AG08396 (cell line): Measurements from ENCODE around the gene KCNJ14.
"Not testable (repeated sequence)": the region's sequence is repeated elsewhere in the genome, so short reads cannot be mapped to it uniquely, and the experiment has no call there.

ENCODE experiments used
- DNase-seq: peaks from one replicate; pipeline ENCODE4 v3.0.0; 2012; ENCODE audit warnings: low spot score, mixed read lengths

KCNJ14 gene

DNA sequence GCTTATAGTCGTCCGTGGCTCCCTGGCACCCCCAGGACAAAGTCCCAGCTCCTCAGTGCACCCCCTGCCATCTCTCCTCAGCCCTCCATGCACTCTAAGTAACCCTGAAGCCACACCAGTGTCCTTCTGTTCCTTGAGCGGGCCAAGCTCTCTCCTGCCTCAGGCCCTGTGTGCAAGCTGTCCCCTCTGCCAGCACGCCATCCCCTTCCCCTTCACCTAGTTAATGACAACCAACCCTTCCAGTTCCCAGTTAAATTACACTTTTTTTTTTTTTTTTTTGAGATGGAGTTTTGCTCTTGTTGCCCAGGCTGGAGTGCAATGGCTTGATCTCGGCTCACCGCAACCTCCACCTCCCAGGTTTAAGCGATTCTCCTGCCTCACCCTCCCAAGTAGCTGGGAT is 33.1 kb downstream of the KCNJ14 start:
- DNase-seq: not testable (repeated sequence)

DNA sequence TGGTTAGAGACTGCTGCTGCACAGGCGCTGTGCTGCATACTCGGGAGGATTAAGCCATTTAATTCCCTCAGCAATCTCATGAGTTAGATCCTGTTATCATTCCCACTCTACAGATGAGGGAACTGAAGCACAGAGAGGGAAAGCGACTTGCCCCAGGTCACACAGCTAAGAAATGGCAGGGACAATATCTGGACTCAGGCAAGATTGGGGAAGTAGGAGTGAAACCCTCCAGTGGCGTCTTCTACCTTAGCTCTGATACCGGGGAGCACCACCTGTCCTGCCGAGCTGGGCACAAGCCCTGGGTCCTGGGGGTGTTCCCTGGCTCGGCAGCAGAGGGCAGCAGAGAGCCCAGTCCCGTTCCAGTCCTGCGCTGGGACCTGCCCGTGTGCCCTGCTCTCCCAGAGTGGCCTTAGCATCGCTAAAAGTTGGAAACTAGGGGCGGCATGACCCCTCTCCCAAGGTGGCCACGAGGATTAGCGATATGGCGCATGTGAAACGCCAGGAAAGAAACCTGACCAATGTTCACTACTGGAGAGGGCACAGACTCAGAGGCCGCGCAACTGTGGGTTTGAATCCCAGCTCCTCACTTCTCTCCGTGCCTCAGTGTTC is 34.3 kb downstream of the KCNJ14 start:
- DNase-seq: peak; percentile 85

DNA sequence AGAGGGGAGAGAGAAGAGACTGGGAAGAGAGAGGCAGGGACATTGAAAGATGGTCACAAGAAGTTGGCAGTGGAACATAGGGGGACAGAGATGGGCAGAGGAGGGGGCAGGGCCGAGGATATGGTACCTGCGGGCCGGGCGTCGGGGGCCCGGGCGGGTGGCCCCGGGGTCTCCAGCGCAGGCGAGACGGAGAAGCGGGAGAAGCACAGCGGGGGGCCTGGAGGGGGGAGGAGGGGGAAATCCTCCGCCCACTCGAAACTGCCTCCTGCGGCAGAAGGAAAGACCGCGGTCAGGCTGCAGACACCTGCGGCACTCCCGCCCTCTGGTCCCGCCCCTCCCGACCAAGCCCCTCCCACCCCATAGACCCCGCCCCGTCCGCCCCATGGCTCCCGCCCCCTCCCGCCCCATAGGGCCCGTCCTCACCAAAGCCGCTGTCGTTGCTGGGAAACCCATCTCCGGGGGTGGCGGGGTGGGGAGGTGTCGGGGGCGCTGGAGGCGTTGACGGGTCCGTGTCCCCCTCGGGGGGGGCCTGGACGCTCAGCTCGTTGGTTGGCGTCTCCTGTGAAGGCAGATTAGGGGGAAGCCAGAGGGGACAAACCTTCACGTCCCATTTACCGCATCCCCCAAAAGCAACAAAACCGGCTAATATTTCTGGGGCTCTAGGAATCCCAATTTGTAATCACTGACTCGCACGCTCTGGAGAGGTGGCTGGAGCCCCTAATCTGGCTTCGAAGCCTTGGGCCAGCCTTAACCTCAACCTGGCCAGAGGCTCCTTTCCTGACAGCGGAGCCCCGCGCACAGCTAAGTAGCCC is 35.8 kb downstream of the KCNJ14 start:
- peak; percentile 65 for DNase-seq

DNA sequence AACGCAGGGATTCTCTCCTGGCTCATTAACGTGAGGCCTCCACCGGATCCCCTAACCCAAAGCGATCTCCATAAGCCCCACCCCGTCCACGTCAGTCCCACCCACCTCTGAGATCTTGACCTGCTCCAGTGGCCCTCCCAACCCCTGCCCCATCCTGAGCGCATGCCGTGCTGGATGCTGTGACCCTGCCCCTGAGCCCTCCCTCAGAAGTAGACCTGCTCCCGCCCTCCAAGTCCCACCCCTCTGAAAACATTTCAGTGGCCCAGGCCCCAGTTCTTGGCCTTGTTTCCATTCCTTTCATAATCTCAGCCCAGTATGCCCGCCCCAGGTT is 36.4 kb downstream of the KCNJ14 start:
- DNase-seq: no peak

DNA sequence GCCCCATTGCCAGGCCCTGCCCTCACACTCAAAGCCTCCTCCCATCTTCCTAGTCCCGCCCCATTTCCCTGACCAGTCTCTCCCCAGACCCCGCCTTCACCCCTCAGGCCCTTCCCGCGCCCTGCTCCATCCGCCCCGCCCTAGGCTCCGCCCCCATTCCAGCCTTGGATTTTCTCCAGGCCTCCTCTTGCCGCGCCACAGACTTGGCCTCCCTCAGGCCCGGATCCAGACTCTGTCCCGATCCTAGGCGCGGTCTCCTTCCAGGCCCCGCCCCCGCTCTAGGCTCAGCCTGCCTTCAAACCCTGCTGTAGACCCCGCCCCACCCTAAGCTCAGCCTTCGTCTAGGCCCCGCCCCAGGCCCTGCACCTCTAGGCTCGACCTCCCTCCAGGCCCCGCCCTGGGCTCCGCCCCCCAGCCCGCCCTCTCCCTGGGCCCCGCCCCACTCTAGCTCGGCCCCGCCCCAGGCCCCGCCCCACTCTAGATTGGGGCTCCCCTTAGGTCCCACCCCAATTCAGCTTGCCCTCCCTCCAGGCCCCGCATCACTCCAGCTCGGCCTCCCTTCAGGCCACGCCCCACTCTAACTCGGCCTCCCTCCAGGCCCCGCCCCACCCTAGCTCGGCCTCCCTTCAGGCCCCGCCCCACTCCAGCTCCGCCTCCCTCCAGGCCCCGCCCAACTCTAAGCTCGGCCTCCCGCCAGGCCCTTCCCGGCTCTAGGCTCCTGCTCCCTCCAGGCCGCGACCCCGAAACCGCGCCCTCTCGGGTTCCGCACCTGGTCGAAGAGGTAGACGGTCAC is 37.7 kb downstream of the KCNJ14 start:
- DNase-seq: peak; percentile 99

DNA sequence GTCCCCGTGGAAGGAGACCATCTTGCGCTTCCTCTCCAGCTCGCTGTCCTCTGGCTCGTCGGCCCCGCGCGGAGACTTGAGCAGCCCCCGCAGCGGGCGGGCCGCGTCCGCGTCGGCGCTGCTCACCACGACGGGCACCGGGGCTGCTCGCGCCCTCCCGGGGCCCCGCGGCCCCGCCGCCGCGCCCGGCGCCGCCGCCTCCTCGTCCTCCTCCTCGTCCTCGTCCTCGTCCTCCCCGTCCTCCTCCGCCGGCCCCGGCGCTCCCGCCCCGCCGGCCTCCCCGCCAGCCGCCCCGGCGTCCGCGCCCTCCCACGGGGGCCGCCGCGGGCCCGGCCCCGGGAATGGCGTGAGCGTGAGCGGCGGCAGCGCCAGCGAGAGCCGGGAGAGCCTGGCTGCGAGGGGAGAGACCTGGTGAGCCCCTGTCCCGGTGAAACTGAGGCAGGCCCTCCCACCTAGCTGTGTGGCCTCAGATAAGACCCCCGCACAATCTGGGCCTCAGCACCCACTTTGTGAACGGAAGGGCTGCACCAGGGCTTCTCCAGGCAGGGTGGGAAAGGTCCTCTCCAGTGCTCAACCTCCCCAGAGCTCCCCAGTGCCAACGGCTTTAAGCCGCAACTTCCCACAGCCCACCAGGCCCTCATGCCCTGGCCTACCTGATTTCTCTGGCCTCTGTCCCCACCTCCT is 38.5 kb downstream of the KCNJ14 start:
- no peak for DNase-seq

DNA sequence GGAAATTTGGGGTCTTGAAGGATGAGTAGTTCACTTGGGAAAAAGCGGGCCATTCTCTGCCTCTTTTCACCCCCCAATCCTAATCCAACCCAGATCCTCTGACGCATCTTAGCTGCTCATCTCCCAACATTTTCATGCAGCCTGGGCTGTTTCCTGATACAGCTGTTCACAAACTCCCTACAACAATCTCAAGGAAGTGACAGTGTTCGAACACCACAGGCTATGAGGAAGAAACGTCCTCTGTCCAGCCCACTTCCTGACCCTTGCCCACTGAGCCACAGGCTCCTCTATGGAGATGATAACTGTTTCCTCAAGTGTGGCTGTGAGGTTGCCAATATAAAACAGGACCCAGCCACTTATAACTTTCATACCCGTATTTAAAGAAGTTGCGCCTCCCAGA is 40.0 kb downstream of the KCNJ14 start:
- no peak for DNase-seq

DNA sequence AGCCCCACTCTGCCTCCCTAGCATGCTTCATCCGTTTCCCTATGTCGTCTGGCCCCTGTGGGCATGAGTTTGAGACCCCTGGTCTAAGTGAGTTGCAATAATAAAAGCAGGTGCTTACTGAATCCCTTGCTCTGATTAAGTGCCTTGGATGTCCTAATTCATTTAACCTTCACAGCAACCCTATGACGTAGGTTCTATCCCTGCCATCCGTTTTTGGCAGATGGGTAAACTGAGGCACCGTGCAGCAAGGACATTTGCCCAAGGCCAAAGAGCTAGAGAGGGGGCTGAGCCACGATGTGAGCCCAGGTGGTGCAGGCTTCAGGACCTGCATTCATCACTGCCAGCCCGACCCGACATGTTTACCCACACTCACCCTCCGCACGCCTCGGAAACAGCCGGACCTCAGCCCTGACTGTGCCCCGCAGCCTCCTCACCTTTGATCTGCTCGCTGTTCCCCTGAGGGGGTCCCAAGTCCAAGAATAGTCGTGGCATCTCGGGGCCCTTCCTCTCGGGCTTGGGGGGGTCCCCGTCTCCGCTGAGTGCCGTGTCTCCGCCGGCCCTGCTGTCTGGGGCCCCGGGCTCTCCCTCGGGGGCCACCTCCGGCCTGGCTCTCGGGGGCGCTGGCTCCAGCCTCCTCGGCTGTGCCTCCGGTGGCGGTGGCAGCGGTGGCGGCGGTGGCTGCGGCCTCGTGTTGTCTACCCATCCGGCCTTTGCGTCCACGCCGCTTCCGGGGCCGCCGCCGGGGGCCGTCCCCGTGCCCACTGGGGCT is 41.8 kb downstream of the KCNJ14 start:
- no peak for DNase-seq

DNA sequence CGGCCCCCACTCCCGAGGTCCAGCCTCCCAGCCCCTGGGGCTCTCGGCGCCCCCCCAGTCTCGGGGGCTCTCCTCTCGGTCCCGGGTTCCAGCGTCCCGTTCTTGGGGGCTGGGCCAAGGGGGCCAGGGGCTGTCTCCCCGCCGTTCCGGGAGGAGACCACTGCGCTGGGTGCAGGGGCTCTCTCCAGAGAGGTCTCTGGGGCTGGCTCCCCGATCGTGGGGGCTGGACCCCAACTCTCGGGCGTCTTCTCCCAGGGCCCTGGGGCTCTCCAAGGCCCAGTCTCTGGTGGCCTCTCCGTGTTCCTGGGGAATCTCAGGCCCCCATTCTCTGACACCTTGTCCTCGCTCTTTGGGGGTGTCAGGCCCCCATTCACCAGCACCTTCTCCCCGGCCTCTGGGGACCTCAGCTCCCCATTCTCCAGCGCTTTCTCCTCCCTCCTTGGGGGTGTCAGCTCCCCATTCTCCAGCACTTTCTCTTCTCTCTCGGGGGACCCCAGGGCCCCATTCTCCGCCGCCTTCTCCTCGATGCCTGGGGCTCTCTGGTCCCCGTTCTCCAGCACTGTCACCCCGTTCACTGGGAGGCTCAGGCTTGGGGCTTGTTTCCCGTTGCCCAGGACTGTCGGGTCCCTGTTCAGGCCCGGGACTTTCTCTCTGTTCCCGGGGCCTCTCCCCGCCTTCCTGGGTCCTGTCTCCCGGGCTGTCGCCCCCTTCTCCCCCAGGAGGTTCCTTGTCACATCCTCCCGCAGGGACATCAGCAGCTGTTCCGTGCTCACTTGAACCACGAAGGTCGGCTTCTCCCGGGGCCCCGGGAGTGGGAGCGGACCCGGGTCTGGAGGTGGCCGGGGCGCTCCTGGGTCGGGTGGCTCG is 42.6 kb downstream of the KCNJ14 start:
- no peak for DNase-seq

DNA sequence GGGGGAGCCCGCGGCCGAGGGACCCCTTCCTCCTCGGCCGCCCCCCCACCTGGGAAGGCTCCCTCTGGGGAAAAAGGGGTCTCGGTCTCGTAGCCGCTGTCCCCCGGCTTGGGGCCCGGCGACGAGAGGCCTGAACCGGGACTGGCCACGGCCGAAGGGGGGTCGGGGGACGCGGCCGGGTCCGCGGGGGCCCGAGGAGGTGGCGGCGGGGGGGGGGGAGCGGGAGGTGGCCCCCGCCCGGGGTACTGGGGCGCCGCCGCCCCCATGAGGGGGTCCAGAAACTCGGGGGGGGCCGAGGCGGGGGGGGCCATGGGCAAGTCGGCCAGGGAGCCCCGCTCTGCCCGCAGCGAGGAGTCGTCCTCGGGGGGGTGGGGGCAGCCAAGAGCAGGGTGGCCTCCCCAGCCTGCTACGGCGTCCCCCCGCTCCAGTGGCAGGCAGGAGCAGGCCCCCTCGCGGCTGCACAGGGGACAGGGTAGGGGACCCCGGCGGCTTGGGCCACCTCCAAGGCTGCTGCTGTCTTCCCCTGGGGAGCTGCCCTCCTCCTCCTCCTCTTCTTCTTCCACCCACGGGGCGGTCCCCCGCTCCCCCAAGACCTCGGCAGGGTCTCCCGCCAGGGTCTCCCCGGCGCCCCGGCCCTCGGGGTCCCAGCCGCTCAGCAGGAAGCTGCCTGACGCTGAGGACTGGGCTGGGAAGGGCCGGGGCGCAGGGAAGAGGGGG is 43.4 kb downstream of the KCNJ14 start:
- DNase-seq: no peak

DNA sequence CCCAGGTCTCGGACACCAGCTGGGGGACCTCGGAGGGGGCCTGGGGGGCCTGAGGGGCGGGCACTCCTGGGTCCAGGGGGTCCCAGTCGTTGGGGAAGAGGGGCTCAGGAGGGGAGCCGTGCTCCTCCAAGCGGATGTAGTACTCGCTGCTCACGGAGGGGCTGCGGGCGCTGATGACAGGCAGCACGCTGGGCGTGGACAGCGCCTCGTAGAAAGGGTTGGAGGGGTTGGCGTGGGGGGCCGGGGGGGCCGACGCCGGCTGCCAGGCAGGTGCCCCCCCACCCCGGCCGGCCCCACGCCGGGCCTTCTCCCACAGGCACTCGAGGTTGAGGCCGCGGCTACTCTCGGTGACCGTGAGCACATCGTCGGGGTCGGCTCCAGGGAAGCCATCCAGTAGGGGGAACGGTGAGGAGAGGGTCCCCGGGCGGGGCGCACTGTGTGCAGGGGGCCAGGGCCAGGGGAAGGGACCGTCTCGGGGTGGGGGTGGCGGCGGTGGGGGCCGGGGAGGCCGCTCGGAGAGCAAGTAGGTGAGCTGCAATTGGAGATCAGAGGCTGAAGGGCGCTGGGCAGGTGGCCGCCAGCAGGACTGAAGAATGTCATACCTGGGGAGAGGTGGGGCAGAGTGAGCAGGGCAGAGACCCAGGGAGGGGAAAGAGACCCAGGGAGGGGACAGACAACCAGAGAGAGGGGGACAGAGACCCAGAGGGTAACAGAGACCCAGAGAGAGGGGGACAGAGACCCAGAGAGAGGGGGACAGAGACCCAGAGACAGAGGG is 44.1 kb downstream of the KCNJ14 start:
- DNase-seq: no peak

DNA sequence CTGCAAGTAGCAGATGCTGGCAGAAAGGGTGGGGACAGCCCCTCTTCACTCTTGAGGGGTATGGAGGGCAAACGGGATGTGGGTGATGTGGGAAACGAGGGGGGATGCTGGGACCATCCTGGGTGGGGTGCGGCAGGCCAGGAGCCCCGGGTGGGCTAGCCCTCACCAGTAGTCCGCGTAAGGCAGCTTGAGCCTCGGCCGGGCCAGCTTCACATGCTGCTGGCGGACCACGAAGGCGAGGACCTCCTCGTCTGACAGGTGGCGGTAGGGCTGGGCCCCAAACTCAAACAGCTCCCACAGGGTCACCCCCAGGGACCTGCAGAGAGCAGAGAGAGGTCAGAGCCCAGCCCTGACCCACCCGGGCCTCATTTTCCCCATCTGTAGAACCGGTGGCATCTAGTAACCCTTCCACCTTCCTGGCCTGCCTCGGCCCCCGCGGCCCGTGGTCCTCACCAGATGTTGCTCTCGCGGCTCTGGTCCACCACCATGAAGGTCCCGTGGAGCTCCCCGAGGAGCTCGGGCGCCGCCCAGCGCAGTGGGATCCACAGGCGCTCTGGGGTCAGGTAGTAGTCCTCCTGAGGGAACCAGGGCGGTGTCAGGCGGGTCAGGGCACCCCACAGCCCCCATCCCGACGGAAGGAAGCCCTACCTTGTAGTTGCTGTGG is 45.6 kb downstream of the KCNJ14 start:
- no peak for DNase-seq

DNA sequence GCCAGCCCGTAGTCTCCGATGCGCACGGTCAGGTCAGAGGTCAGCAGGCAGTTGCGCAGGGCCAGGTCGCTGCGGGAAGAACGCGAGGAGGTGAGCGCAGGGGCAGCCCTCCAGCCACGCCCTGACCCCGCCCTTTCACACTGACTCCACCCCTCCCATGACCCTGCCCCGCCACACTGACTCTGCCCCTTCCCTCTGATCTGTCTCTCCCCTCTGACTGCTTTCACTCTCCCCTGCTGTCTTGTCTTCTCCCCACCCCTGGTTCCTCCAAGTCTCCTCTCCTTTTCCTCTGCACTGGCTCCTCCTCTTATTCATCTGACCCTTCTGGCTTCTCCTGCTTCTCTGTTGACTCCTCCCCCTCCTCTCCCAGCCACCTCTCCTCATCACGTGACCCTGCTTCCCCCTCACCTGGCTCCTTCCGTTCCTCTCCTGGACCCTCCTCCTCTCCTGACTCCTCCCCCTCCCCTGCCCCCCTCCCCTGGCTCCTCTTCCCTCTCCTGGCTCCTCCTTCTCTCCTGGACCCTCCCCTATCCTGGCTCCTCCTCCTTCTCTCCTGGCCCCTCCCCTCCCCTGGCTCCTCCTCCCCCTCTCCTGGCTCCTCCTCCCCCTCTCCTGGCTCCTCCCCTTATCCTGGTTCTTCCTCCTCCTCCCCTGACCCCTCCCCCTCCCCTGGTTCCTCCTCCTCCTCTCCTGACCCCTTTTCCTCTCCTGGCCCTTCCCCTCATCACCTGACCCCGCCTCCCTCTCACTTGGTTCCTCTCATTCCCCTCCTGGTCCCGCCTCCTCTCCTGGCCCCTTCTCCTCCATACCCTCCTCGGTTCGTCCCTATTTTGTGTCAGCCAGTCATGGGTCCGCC is 46.3 kb downstream of the KCNJ14 start:
- no peak for DNase-seq

DNA sequence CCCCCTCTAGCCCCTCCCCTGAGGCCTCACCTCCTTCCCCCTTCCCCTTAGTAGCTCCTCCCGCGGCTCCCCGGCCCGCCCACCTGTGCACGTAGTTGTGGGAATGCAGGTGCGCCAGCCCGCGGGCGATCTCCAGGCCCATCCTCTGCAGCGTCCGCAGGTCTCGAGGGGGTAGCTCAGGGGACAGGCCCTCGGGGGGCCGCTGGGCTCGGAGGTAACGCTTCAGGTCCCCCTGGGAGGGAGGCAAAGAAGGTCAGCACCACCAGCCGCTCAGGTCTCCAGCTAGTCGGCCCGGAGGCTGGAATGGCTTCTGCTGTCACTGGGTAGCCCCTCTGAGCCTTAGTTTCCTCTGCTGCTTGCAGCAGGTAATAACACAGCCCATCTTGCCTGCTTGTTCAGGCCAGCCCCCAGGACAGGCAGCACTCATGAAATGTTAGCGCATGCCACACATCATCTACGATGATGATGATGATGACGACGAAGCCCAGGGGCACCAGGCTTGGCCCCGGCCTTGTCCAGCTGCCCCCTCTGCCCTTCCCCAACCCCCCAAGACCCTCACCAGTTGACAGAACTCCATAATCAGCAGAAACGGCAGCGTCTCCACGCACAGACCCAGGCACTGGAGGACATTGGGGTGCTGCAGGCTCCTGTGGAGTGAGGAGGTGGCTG is 47.1 kb downstream of the KCNJ14 start:
- DNase-seq: no peak

DNA sequence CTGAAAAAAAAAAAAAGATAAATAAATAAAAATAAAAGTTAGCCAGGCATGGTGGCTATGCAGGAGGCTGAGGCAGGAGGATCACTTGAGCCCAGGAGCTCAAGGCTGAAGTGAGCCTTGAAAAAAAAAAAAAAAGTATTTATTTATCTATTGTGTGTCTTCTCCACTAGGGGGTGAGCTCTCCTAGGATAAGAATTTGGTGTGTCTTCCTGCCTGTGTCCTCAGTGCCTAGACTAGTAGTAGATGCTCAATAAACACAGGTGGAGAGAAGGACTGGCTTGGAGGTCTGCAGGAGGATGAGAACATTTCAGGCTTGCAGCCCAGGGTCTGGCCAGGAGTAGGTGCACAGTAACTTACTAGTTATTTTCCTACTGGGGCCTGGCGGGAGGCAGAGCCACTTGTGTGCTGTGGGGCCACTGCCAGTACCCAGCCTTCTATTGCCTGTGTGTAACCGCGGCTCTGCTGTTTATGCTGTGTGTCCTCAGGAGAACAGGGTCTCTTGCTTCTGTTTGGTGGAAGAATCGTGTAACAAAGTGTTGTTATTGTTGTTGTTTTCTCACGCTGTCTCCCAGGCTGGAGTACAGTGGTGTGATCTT is 50.9 kb downstream of the KCNJ14 start:
- peak; percentile 72 for DNase-seq

DNA sequence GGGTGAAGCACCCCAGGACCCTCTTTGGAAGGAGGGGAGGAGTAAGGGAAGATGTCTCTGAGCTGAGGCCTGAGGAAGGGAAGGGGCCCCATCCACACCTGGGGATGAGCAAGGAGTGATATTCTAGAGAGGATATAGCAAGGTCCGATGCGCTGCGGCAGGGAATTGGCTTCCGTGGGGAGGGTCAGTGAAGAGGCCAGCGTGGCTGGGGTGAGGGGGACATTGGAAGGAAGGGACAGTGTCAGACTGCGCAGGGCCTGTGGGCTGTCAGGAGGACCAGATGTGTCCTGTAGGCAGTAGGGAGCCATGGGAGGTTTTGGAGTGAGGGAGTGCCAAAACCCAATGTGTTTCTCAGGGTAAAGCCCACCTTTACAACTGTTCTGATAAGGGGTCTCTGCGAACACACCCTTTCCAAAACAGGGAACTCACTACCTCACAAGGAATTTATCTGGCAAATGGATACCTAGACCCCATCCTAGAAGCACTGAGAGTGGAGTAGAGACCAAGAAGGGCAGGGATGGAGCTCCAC is 52.6 kb downstream of the KCNJ14 start:
- no peak for DNase-seq
